SK-N-MC (cell line): ENCODE data around the gene ACP4.

Source experiments
- DNase-seq: peaks from one replicate; pipeline ENCODE4 v3.0.0-alpha.2; 2011; ENCODE audit warnings: low read depth, low spot score
- H3K27ac ChIP-seq: fragments of 200-600 bp; sonication (generic); 2 replicates; pipeline ENCODE4 v1.5.1; 2016; ENCODE audit warnings: mixed run types
- H3K36me3 ChIP-seq: fragments of 200-600 bp; sonication (generic); 2 replicates; pipeline ENCODE4 v1.6.1; 2017; ENCODE audit warnings: antibody characterized with exemption, low read length, mixed read lengths; ENCODE audit not compliant: insufficient read depth
- H3K4me3 ChIP-seq: fragments of 200-600 bp; sonication (generic); 2 replicates; pipeline ENCODE4 v1.5.1; 2016
- H3K9ac ChIP-seq: fragments of 200-600 bp; sonication (generic); 2 replicates; pipeline ENCODE4 v1.8.0; 2017; ENCODE audit warnings: mixed run types, mixed read lengths; ENCODE audit not compliant: insufficient read length
- H3K9me3 ChIP-seq: fragments of 200-600 bp; sonication (generic); 2 replicates; pipeline ENCODE4 v1.6.1; 2017; ENCODE audit warnings: low read depth, mild to moderate bottlenecking, antibody characterized with exemption, low read length, moderate library complexity, mixed read lengths
- EZH2 ChIP-seq: fragments of 200-600 bp; sonication (generic); IDR thresholded peaks from one replicate; pipeline ENCODE4 v1.6.1; 2017; ENCODE audit warnings: antibody characterized with exemption
- FOXP2 ChIP-seq: optimal IDR thresholded peaks from 2 replicates; pipeline ENCODE3; 2011; ENCODE audit warnings: mild to moderate bottlenecking, moderate library complexity; ENCODE audit not compliant: insufficient read depth; ENCODE audit errors: extremely low read length, control extremely low read depth
- POLR2AphosphoS5 ChIP-seq: IDR thresholded peaks from 2 replicates; pipeline ENCODE4 v1.6.1; 2012; ENCODE audit warnings: mild to moderate bottlenecking, low read depth, low read length, borderline replicate concordance

ACP4 gene

DNA sequence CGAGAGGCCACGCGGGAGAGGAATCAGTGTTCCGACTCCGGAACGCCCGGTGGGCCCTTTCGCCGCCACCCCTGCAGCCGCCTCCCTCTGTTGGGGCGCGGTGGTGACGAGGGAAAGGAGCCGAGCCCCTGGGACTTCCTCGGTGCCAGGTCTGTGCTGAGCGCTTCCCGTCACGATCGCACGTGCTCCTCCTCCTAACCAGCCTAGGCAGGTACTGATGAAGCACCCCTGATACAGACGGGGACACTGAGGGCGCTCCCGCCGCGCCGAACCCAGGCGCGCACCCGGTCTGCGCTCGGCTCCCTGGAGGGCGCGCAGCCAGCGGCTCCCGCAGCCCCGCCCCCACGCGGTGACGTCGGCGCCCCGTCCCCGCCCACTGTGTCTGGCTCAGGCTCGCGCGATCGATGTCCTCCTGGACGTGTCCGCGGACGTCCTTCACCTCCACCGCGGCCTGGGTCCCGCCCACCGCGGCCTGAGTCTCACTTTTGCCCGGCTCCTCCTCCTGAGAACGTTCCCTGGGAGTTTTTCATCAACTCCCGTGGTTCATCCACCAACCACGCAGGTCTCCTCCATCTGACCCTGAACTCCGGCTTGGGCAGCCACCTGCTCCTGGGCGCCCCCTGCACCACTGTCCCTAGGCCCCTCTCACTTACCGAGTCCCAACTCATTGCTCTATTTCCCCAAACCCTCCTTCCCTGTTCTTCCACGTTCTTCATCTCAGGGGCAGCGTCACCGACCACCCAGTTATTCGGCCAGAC lies 45.7 kb downstream of the ACP4 start:
- DNase-seq: no peak
- TF ChIP-seq POLR2AphosphoS5 (peak; percentile 51; the same call in 1 of the 2 replicates), EZH2 (no peak), FOXP2 (no peak)
- H3K27ac ChIP-seq: no peak overlapping the region
- H3K9me3 ChIP-seq: no peaks in the 10 kb centered on the region
- H3K36me3 ChIP-seq: no peaks in the 10 kb centered on the region
- H3K4me3 ChIP-seq: peak overlapping the region; percentile 86
- peak overlapping the region; percentile 54 for H3K9ac ChIP-seq

DNA sequence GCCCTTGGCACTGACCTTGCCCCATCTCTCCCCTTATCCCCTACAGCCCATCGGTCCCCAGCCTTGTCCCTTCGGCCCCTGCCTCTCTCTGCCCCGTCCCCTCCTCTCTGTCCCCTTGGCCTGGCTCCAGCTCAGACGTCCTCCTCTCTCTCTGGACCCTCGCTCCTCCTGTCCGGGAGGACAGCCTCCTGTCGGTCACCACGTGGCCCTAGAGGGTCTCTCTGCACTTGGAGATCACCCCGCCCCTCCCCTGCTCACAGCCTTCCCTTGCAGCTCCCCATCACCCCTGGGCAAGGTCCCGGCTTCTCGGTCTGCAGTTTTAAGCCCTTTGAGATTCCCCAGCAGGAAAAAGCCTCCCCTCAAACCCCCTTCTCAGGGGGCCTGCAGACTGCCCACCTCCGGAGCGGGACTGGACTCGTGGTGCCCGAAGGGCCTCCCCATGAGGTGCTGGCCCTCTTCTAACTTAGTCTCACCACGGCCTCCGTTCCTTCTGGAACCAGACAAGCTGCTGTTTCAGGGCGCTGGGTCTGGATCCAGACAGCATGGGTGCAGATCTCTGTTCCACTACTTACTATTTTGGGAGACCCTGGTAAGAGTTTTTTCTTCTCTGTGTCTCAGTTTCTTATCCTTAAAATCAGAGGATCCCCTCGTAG lies 46.5 kb downstream of the ACP4 start:
- DNase-seq: no peak
- no peak overlapping the region; the same call in 1 of the 2 replicates for H3K4me3 ChIP-seq
- no peak overlapping the region for H3K27ac ChIP-seq
- H3K36me3 ChIP-seq: no peaks in the 10 kb centered on the region
- H3K9ac ChIP-seq: no peak overlapping the region
- TF ChIP-seq FOXP2 (no peak), POLR2AphosphoS5 (no peak), EZH2 (no peak)
- H3K9me3 ChIP-seq: no peaks in the 10 kb centered on the region

DNA sequence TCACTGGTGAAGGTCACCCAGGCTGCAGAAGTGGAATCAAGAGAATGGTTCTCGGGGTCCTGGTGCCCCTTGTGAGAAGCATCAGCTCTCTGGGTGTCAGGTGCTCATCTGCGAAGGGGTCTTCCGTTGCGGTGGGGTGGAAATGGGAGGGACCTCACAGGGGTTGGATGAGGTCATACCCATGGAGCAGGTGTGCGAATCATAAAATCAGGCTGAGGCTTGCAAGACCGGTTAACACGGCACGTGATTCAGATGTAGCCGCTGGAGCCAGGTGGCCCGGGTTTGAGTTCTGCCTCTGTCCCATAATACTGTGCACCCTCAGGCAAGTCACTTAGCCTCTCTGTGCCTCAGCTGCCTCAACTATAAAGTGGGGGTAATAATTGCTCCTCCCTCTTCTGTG lies 47.1 kb downstream of the ACP4 start:
- no peak overlapping the region for H3K4me3 ChIP-seq
- H3K9me3 ChIP-seq: no peaks in the 10 kb centered on the region
- no peak overlapping the region for H3K9ac ChIP-seq
- no peak overlapping the region for H3K27ac ChIP-seq
- no peak for TF ChIP-seq POLR2AphosphoS5
- no peak for TF ChIP-seq EZH2
- TF ChIP-seq FOXP2: no peak
- no peak for DNase-seq
- H3K36me3 ChIP-seq: no peaks in the 10 kb centered on the region

DNA sequence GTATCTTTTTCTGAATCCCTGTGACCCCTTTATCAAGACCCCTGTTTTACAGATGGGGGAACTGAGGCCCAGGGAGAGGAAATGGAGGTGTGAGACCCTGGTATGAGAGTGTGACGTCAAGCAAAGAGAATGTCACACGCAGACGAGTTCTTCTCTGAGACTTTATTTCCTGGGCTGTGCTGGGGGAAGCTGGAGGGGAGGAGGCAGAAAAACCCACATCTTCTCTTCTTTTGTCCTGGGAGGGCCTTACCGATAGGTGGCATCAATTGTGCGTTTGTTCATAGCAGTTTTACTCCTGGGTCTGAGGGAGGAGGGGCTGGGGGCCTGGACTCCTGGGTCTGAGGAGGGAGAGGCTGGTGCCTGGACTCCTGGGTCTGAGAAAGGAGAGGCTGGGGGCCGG lies 48.0 kb downstream of the ACP4 start:
- Histone ChIP-seq H3K36me3 (no peaks in the 10 kb centered on the region), H3K9ac (no peak overlapping the region), H3K9me3 (no peaks in the 10 kb centered on the region), H3K4me3 (no peak overlapping the region), H3K27ac (no peak overlapping the region)
- no peak for DNase-seq
- TF ChIP-seq EZH2 (no peak), POLR2AphosphoS5 (no peak), FOXP2 (no peak)

DNA sequence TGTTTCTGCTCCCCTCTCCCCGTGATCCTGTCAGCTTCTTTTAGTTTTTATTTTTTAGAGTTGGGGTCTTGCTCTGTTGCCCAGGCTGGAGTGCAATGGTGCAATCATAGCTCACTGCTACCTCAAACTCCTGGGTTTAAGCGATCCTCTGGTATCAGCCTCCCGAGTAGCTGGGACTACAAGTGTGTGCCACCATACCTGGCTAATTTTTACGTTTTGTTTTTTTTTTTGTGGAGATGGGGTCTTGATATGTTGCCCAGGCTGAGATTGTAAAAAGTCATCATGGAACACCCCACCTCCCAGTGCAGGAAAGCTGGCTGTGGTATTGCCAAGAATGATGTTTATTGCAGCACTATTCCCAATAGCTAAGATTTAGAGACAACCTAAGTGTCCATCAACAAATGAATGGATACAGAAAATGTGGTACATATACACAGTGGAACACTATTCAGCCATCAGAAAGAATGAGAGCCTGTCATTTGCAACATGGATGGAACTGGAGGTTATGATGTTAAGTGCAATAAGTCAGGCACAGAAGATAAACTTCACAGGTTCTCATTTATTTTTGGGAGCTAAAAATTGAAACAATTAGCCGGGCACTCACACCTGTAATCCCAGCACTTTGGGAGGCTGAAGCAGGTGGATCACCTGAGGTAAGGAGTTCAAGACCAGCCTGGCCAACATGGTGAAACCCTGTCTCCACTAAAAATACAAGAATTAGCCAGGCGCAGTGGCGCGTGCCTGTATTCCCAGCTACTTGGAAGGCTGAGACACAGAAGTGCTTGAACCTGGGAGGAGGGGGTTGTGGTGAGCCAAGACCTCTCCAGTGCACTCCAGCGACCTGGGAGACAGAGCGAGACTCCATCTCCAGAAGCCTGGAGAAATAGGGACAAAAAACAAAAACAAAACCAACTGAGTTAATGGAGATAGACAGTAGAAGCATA lies 49.8 kb downstream of the ACP4 start:
- no peaks in the 10 kb centered on the region for H3K9me3 ChIP-seq
- H3K9ac ChIP-seq: no peak overlapping the region
- no peak overlapping the region for H3K4me3 ChIP-seq
- no peak for TF ChIP-seq FOXP2
- TF ChIP-seq POLR2AphosphoS5: no peak
- no peak for TF ChIP-seq EZH2
- DNase-seq: no peak
- H3K27ac ChIP-seq: no peak overlapping the region
- no peaks in the 10 kb centered on the region for H3K36me3 ChIP-seq

DNA sequence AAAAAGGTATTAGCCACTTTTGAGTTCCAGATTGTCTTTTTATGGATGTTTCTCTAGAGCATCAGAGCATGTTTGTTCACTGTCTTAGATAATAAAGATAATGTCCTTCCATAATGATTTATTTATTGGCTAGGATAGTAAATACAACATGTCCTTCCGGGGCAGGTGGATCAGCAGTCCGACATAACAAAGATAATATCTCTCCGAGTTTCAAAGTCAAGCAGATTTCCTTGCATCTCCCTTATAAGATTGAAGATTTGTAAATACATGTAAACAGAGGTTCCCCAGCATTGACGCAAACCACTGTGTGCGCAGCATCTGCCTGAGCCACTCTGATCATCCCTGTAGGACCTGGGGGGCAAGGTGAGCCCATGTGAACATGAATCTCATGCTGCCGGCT lies 51.9 kb downstream of the ACP4 start:
- Histone ChIP-seq H3K27ac (no peak overlapping the region), H3K36me3 (no peaks in the 10 kb centered on the region), H3K4me3 (no peak overlapping the region), H3K9me3 (no peaks in the 10 kb centered on the region), H3K9ac (no peak overlapping the region)
- TF ChIP-seq FOXP2: no peak
- no peak for TF ChIP-seq EZH2
- no peak for TF ChIP-seq POLR2AphosphoS5
- DNase-seq: no peak

DNA sequence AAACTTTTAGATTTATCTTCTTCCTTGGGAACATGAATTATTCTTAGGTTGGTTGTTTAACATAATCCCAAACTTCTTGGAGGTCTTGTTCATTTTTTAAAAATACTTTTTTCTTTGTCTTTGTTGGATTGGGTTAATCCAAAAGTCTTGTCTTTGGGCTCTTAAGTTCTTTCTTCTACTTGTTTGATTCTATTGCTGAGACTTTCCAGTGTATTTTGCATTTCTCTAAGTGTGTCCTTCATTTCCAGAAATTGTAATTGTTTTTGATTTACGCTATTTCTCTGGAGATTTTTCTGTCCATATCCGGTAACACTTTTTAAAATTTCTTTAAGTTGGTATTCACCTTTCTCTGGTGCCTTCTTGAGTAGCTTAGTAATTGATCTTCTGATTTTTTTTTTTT lies 53.0 kb downstream of the ACP4 start:
- no peak overlapping the region for H3K4me3 ChIP-seq
- no peaks in the 10 kb centered on the region for H3K9me3 ChIP-seq
- no peaks in the 10 kb centered on the region for H3K36me3 ChIP-seq
- DNase-seq: no peak
- no peak overlapping the region for H3K9ac ChIP-seq
- no peak overlapping the region for H3K27ac ChIP-seq
- TF ChIP-seq POLR2AphosphoS5 (no peak), EZH2 (no peak), FOXP2 (no peak)

DNA sequence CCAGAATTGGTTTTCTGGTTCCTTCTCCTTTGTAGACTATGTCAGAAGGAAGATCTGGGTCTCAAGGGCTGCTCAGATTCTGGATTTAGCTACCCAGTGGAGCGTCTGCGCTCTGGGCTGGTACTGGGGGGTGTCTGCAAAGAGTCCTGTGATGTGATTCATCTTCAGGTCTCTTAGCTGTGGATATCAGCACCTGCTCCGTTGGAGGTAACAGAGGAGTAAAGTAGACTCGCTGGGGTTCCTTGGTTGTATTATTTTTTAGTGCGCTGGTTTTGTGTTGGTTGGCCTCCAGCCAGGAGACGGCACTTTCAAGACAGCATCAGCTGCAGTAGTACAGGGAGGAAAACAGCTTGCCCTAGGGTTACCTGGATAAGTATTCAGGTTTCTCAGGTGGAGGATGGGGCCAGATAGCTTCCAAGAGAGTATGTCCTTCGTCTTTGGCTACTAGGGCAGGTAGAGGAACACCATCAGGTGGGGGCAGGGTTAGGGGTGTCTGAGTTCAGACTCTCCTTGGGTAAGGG lies 53.5 kb downstream of the ACP4 start:
- H3K36me3 ChIP-seq: no peaks in the 10 kb centered on the region
- TF ChIP-seq FOXP2 (no peak), POLR2AphosphoS5 (no peak), EZH2 (no peak)
- no peak for DNase-seq
- no peak overlapping the region for H3K9ac ChIP-seq
- no peaks in the 10 kb centered on the region for H3K9me3 ChIP-seq
- no peak overlapping the region for H3K27ac ChIP-seq
- H3K4me3 ChIP-seq: no peak overlapping the region
